ENCODE data around the gene MDP1. TPM values are rescaled to one million over a fixed set of nuclear protein-coding genes. Genes with fewer than 3 reads are reported as not detected.
A peak's percentile ranks its signal among the peaks of the same experiment; 100 is the strongest.

MDP1 gene
- total and polyA plus RNA-seq, 10 of the 15 experiments (the other 5 are each of a cell fraction or from before 2014, with no cell fraction given): 10.4 to 45.8 (median 23.5) TPM

DNA sequence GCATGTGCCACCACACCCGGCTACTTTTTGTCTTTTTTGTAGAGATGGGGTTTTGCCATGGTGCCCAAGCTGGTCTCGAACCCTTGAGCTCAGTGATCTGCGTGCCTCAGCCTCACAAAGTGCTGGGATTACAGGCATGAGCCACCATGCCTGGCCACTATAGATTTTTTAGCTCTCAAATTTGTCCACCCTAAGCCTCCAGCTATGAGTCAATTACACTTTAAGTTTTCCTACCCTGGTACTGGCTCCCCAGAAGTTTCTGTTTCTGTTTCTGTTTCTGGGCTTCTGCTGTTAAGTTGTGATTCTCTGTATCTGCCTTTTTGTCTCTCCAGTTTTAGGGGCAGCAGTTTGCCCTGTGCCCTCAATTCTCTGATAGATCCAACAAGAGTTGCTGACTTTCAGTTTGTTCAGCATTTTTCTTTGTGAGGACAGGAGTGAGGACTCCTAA lies 30.9 kb upstream of the MDP1 start:
- peak overlapping the region; percentile 7 for H2AFZ ChIP-seq (ENCODE audit: control insufficient read depth, low read depth, low read length)
- TF ChIP-seq, protein P1, sequence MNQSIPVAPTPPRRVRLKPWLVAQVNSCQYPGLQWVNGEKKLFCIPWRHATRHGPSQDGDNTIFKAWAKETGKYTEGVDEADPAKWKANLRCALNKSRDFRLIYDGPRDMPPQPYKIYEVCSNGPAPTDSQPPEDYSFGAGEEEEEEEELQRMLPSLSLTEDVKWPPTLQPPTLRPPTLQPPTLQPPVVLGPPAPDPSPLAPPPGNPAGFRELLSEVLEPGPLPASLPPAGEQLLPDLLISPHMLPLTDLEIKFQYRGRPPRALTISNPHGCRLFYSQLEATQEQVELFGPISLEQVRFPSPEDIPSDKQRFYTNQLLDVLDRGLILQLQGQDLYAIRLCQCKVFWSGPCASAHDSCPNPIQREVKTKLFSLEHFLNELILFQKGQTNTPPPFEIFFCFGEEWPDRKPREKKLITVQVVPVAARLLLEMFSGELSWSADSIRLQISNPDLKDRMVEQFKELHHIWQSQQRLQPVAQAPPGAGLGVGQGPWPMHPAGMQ (IDR thresholded peaks at IDR 0.05; ENCODE audit: borderline replicate concordance): no peak
- TF ChIP-seq SREBF1 (IDR thresholded peaks at IDR 0.05; ENCODE audit: low read length) (no peak), ZNF207 (IDR thresholded peaks at IDR 0.05; ENCODE audit: borderline replicate concordance) (no peak), POLR2AphosphoS2 (IDR thresholded peaks at IDR 0.05; ENCODE audit: low read depth, low read length) (no peak), NR2C2 (IDR thresholded peaks at IDR 0.05; ENCODE audit: borderline replicate concordance, control insufficient read depth, insufficient read length, low read depth) (no peak), NR2C1 (IDR thresholded peaks at IDR 0.05) (no peak), MYC (IDR thresholded peaks at IDR 0.05; ENCODE audit: insufficient read depth, insufficient read length, insufficient replicate concordance, low read length, severe bottlenecking) (no peak), SRF (IDR thresholded peaks at IDR 0.05; ENCODE audit: low read depth in 2 of 2, low read length in 2 of 2) (no peak)
- TF ChIP-seq, protein P2, sequence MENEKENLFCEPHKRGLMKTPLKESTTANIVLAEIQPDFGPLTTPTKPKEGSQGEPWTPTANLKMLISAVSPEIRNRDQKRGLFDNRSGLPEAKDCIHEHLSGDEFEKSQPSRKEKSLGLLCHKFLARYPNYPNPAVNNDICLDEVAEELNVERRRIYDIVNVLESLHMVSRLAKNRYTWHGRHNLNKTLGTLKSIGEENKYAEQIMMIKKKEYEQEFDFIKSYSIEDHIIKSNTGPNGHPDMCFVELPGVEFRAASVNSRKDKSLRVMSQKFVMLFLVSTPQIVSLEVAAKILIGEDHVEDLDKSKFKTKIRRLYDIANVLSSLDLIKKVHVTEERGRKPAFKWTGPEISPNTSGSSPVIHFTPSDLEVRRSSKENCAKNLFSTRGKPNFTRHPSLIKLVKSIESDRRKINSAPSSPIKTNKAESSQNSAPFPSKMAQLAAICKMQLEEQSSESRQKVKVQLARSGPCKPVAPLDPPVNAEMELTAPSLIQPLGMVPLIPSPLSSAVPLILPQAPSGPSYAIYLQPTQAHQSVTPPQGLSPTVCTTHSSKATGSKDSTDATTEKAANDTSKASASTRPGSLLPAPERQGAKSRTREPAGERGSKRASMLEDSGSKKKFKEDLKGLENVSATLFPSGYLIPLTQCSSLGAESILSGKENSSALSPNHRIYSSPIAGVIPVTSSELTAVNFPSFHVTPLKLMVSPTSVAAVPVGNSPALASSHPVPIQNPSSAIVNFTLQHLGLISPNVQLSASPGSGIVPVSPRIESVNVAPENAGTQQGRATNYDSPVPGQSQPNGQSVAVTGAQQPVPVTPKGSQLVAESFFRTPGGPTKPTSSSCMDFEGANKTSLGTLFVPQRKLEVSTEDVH (IDR thresholded peaks at IDR 0.05; ENCODE audit: low read depth, partially characterized antibody): no peak
- TF ChIP-seq, protein P3, sequence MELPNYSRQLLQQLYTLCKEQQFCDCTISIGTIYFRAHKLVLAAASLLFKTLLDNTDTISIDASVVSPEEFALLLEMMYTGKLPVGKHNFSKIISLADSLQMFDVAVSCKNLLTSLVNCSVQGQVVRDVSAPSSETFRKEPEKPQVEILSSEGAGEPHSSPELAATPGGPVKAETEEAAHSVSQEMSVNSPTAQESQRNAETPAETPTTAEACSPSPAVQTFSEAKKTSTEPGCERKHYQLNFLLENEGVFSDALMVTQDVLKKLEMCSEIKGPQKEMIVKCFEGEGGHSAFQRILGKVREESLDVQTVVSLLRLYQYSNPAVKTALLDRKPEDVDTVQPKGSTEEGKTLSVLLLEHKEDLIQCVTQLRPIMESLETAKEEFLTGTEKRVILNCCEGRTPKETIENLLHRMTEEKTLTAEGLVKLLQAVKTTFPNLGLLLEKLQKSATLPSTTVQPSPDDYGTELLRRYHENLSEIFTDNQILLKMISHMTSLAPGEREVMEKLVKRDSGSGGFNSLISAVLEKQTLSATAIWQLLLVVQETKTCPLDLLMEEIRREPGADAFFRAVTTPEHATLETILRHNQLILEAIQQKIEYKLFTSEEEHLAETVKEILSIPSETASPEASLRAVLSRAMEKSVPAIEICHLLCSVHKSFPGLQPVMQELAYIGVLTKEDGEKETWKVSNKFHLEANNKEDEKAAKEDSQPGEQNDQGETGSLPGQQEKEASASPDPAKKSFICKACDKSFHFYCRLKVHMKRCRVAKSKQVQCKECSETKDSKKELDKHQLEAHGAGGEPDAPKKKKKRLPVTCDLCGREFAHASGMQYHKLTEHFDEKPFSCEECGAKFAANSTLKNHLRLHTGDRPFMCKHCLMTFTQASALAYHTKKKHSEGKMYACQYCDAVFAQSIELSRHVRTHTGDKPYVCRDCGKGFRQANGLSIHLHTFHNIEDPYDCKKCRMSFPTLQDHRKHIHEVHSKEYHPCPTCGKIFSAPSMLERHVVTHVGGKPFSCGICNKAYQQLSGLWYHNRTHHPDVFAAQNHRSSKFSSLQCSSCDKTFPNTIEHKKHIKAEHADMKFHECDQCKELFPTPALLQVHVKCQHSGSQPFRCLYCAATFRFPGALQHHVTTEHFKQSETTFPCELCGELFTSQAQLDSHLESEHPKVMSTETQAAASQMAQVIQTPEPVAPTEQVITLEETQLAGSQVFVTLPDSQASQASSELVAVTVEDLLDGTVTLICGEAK (IDR thresholded peaks at IDR 0.05; ENCODE audit: borderline replicate concordance): no peak
- TF ChIP-seq, protein P4, sequence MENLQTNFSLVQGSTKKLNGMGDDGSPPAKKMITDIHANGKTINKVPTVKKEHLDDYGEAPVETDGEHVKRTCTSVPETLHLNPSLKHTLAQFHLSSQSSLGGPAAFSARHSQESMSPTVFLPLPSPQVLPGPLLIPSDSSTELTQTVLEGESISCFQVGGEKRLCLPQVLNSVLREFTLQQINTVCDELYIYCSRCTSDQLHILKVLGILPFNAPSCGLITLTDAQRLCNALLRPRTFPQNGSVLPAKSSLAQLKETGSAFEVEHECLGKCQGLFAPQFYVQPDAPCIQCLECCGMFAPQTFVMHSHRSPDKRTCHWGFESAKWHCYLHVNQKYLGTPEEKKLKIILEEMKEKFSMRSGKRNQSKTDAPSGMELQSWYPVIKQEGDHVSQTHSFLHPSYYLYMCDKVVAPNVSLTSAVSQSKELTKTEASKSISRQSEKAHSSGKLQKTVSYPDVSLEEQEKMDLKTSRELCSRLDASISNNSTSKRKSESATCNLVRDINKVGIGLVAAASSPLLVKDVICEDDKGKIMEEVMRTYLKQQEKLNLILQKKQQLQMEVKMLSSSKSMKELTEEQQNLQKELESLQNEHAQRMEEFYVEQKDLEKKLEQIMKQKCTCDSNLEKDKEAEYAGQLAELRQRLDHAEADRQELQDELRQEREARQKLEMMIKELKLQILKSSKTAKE (IDR thresholded peaks at IDR 0.05; ENCODE audit: low read depth, poor library complexity, severe bottlenecking): no peak

More for the DNA sequence above, 30.9 kb upstream of the MDP1 start:
- peak overlapping the region; percentile 58 for H3K27ac ChIP-seq (ENCODE audit: control insufficient read depth, insufficient read depth)
- in situ Hi-C loops (cut with MboI) (no loop called here), intact Hi-C loops (cut with micrococcal nuclease; ENCODE audit: unreplicated experiment) (loop anchor here (1.0 kb wide), 1 partner anchor 25 kb away; the partner anchor contains the start of gene RABGGTA)
- ChIA-PET SMC1A (ENCODE audit: uncharacterized antibody, unreplicated experiment) (interaction anchor here (0.9 to 11.0 kb wide), 17 partner anchors 12 to 190 kb away, joined by 3 to 201 read pairs (median 4); partner anchors contain the start of genes CIDEB, DHRS1, IRF9 and NOP9), CTCF (interaction anchor here (0.6 to 12.3 kb wide), 20 partner anchors 12 to 1685 kb away, joined by 3 to 368 read pairs (median 4); partner anchors contain the start of genes CHMP4A, CIDEB, DHRS1 and LTB4R), POLR2A (interaction anchor here (0.7 to 9.2 kb wide), 20 partner anchors 12 to 185 kb away, joined by 3 to 171 read pairs (median 4); partner anchors contain the start of genes CHMP4A, CIDEB, DCAF11 and DHRS1), RAD21 (ENCODE audit: unreplicated experiment) (interaction anchor here (0.7 to 7.2 kb wide), 15 partner anchors 12 to 1633 kb away, joined by 3 to 231 read pairs (median 4); partner anchors contain the start of genes CIDEB, DCAF11, DHRS1 and IPO4)
- no TSS peak for BruUV-seq (replicated peaks)
- peaks cover 44% of the 10 kb centered on the region for H3K4me1 ChIP-seq (ENCODE audit: control insufficient read depth, insufficient read depth, low read length)
- ATAC-seq: peak; percentile 37
- H3K4me3 ChIP-seq: 0 out of 2 replicates have a peak overlapping the region, but pooled peaks have one; percentile 18
- H3K36me3 ChIP-seq (ENCODE audit: control insufficient read depth in 2 of 2, insufficient read depth in 2 of 2, low read length in 1 of 2): no peaks in the 10 kb centered on the region; a peak in 1 of 4 replicates
- peak; percentile 68 for DNase-seq (ENCODE audit: low read depth, low spot score)
- no peaks in the 10 kb centered on the region for H4K20me1 ChIP-seq (ENCODE audit: control insufficient read depth, insufficient read depth)
- peak overlapping the region; percentile 16; the same call in 1 of the 2 replicates for H3K9ac ChIP-seq (ENCODE audit: control insufficient read depth, insufficient read depth, low read length)
- peaks cover 4% of the 10 kb centered on the region for H3K79me2 ChIP-seq (ENCODE audit: control insufficient read depth, insufficient read depth, low read length)
- peak overlapping the region; percentile 43 for H3K4me2 ChIP-seq (ENCODE audit: control insufficient read depth, insufficient read depth)
- no peaks in the 10 kb centered on the region for H3K27me3 ChIP-seq (replicated peaks in 1 of 2; ENCODE audit: control insufficient read depth in 2 of 2, insufficient read depth in 2 of 2, low read length in 1 of 2)
- WGBS (ENCODE audit: insufficient coverage, insufficient replicate concordance, low lambda C conversion rate, missing lambda C conversion rate): 0% methylated on average over 3 of the region's 3 CpGs
- no peaks in the 10 kb centered on the region for H3K9me3 ChIP-seq (replicated peaks; ENCODE audit: control insufficient read depth, insufficient read depth, low read length)
- peak; percentile 90 for FAIRE-seq

All from GM12878 (cell line).